CD4-positive, alpha-beta T cell (primary cell): ENCODE measurements around the gene ASB8. TPM values are rescaled to one million over a fixed set of nuclear protein-coding genes. Genes with fewer than 3 reads are reported as not detected.
"Not testable (repeated sequence)": the region's sequence is repeated elsewhere in the genome, so short reads cannot be mapped to it uniquely, and the experiment has no call there.

Source experiments
- ATAC-seq: fragments of 200-7000 bp; cut with Tn5 transposase; one replicate; pipeline ENCODE4 v1.10.0; 2022; ENCODE audit warnings: mild to moderate bottlenecking; ENCODE audit not compliant: poor library complexity
- CTCF ChIA-PET: fragments of 350-600 bp; sonication (Branson Sonifier 250); formaldehyde crosslinking; loops from one replicate; lab custom pipeline; 2021; ENCODE audit warnings: antibody characterized with exemption, inconsistent platforms; lab: Charles Lee
- POLR2A ChIA-PET: fragments of 350-600 bp; sonication (Branson Sonifier 250); formaldehyde crosslinking; loops from one replicate; lab custom pipeline; 2021; ENCODE audit warnings: antibody characterized with exemption, inconsistent platforms; lab: Charles Lee
- DNase-seq, 14 experiments: peaks; one replicate each; pipeline ENCODE4 v3.0.0-alpha.2; 2013 to 2020; ENCODE audit warnings: mixed read lengths in 2 of 14
- H3K27ac ChIP-seq, 2 donors: one replicate each; pipeline versions ENCODE4 v1.5.1 to v1.7.0; 2013; ENCODE audit warnings: low read length in 2 of 2, low read depth in 1 of 2, mild to moderate bottlenecking in 1 of 2
- H3K27me3 ChIP-seq, 2 experiments: 1 replicate in 1 of 2; 2 replicates in 1 of 2; pipeline versions ENCODE4 v1.6.1 to v1.7.0; 2013; ENCODE audit warnings: low read length in 2 of 2, control low read depth in 1 of 2, mild to moderate bottlenecking in 1 of 2, moderate library complexity in 1 of 2; ENCODE audit not compliant: insufficient read depth in 2 of 2, control insufficient read depth in 1 of 2
- H3K36me3 ChIP-seq: one replicate; pipeline ENCODE4 v1.6.1; 2013; ENCODE audit warnings: low read length, control low read depth; ENCODE audit not compliant: insufficient read depth
- H3K4me1 ChIP-seq: one replicate; pipeline ENCODE4 v1.6.1; 2013; ENCODE audit warnings: low read length, control low read depth; ENCODE audit not compliant: insufficient read depth
- H3K4me3 ChIP-seq: one replicate; pipeline ENCODE4 v1.5.1; 2013; ENCODE audit warnings: mild to moderate bottlenecking, low read length, moderate library complexity
- H3K9me3 ChIP-seq, 2 experiments: 1 replicate in 1 of 2; 2 replicates in 1 of 2; pipeline versions ENCODE4 v1.6.1 to v1.7.0; 2013; ENCODE audit warnings: low read length in 2 of 2, mild to moderate bottlenecking in 2 of 2, control low read depth in 1 of 2, moderate library complexity in 1 of 2; ENCODE audit not compliant: control insufficient read depth in 1 of 2, insufficient read depth in 1 of 2
- H3K27ac Mint-ChIP-seq: one replicate; pipeline ENCODE4 v1.8.0; 2020; ENCODE audit warnings: mixed read lengths
- H3K27me3 Mint-ChIP-seq: one replicate; pipeline ENCODE4 v1.8.0; 2021; ENCODE audit warnings: mixed read lengths
- H3K36me3 Mint-ChIP-seq: one replicate; pipeline ENCODE4 v1.8.0; 2021; ENCODE audit warnings: low read depth, mixed read lengths
- H3K4me1 Mint-ChIP-seq: one replicate; pipeline ENCODE4 v1.8.0; 2021; ENCODE audit warnings: low read depth, mixed read lengths
- H3K4me3 Mint-ChIP-seq: one replicate; pipeline ENCODE4 v1.8.0; 2020; ENCODE audit warnings: mild to moderate bottlenecking, mixed read lengths
- H3K9me3 Mint-ChIP-seq: one replicate; pipeline ENCODE4 v1.8.0; 2020; ENCODE audit warnings: mixed read lengths
- CTCF ChIP-seq: fragments of 200-600 bp; IDR thresholded peaks from one replicate; pipeline ENCODE4 v1.8.0; 2022; ENCODE audit warnings: antibody characterized with exemption, mild to moderate bottlenecking
- intact Hi-C, 2 experiments: fragments of 100-400 bp; cut with DNase I in 1 of 2; cut with micrococcal nuclease in 1 of 2; formaldehyde crosslinking; loops; one replicate each; pipeline versions ENCODE4 v1.15.1 to v1.9.0; 2023 to 2025; cut with DNase I, micrococcal nuclease
- total RNA-seq, 174 experiments: library from RNA in 2 of 174; stranded (reverse) in 2 of 174; gene quantifications; one replicate each; pipeline ENCODE4 v1.2.3 and lab custom pipeline; 2021 to 2026

ASB8 gene
- total RNA-seq, 2 experiments from 2014 or later: 50.9 TPM

DNA sequence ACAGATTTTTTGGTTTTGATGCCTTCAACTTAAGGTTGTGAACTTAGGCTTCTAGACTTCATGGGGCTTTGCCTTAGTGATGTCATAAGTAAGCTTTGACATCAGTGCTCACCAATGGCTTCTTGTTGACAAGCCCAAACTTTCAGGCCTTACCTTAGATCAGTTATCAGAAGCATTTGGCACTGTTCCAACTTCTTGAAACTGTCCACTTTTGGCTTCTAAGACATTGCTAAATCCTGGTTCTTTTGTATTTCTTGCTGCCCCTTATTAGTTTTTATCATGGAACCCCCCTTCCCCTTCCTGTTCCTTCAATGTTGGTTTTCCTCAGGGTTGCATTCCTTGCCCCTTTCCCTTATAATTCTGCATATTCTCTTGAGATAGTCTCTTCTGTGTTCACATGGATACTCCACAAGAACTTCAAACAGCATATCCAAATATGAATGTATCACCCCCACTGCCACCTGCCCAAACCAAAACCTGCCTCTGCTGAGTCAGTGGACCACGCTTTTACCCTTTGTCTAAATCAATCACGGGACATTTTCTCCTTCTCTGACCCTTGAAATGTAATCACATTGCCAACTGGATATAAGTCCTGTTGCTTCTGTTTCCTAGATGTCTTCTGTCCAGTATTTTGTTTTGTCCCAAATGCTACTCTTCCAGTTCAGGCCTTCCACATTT lies 30.2 kb downstream of the ASB8 start:
- Histone ChIP-seq H3K4me1 (no peaks in the 10 kb centered on the region), H3K27me3 (no peaks in the 10 kb centered on the region), H3K27ac (no peak overlapping the region), H3K36me3 (peaks cover 12% of the 10 kb centered on the region), H3K4me3 (no peak overlapping the region), H3K9me3 (no peaks in the 10 kb centered on the region)
- Mint-ChIP-seq H3K27me3 (no peaks in the 10 kb centered on the region), H3K4me3 (no peak overlapping the region), H3K4me1 (no peaks in the 10 kb centered on the region), H3K9me3 (no peaks in the 10 kb centered on the region), H3K27ac (no peak overlapping the region), H3K36me3 (peaks cover 47% of the 10 kb centered on the region)
- POLR2A ChIA-PET: interaction anchor here (1.6 kb wide), 1 partner anchor 21 kb away, joined by 6 read pairs; the partner anchor contains the start of gene SENP1
- intact Hi-C loops: no loop called here
- TF ChIP-seq CTCF: no peak
- no peak for ATAC-seq
- CTCF ChIA-PET: no interaction called here
- peak in 1 of 14 experiments; percentile 8 for DNase-seq

DNA sequence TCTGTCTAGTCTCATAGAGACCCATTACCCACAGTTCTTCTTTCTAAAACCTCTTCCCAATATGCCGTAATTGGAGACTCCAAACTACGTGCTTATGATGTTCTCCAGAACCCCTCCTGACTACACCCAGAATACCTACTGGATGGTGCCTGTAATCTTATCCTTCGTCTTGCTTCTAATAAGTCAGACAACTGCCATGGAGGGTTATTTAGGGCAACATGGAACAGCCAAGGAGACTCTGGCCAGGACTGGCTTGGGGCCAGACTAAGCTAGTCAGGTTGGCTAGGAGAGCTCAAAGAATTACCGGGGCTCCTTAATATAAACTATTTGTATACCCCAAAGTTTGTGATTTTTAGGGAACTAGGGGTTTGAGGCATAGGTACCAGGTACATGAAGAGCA lies 31.3 kb downstream of the ASB8 start:
- DNase-seq: no peak
- Histone ChIP-seq H3K4me1 (no peaks in the 10 kb centered on the region), H3K4me3 (no peak overlapping the region), H3K27me3 (no peaks in the 10 kb centered on the region), H3K36me3 (peaks cover 12% of the 10 kb centered on the region), H3K27ac (no peak overlapping the region), H3K9me3 (no peaks in the 10 kb centered on the region)
- ChIA-PET POLR2A (interaction anchor here (1.6 kb wide), 1 partner anchor 20 kb away, joined by 6 read pairs; the partner anchor contains the start of gene SENP1), CTCF (no interaction called here)
- Mint-ChIP-seq H3K36me3 (peaks cover 38% of the 10 kb centered on the region), H3K27ac (no peak overlapping the region), H3K27me3 (no peaks in the 10 kb centered on the region), H3K9me3 (no peaks in the 10 kb centered on the region), H3K4me3 (no peak overlapping the region), H3K4me1 (peaks cover 3% of the 10 kb centered on the region)
- no peak for ATAC-seq
- TF ChIP-seq CTCF: no peak
- intact Hi-C loops: loop anchor here in 1 of 2 experiments (2.0 kb wide), 1 partner anchor 19 kb away; the partner anchor contains the start of gene SENP1

GRCh38 chr12:48125542-48125941 lies 31.8 kb downstream of the ASB8 start:
- ATAC-seq, H3K27me3 Mint-ChIP-seq, H3K27ac ChIP-seq, H3K27me3 ChIP-seq, H3K9me3 ChIP-seq, CTCF ChIA-PET, H3K27ac Mint-ChIP-seq, H3K9me3 Mint-ChIP-seq, H3K4me1 ChIP-seq, H3K4me3 Mint-ChIP-seq, H3K4me1 Mint-ChIP-seq, H3K4me3 ChIP-seq, DNase-seq: not testable (repeated sequence)
- POLR2A ChIA-PET: interaction anchor here (1.6 kb wide), 1 partner anchor 20 kb away, joined by 6 read pairs; the partner anchor contains the start of gene SENP1
- H3K36me3 ChIP-seq: peaks cover 12% of the 10 kb centered on the region
- H3K36me3 Mint-ChIP-seq: peaks cover 34% of the 10 kb centered on the region
- intact Hi-C loops: loop anchor here in 1 of 2 experiments (2.0 kb wide), 1 partner anchor 19 kb away; the partner anchor contains the start of gene SENP1
